ENCODE data around the gene DCDC1. TPM values are rescaled to one million over a fixed set of nuclear protein-coding genes. Genes with fewer than 3 reads are reported as not detected.
A peak's percentile ranks its signal among the peaks of the same experiment; 100 is the strongest.

DCDC1 gene
- total RNA-seq, 1 experiment from 2014 or later = 0.22 TPM

- H3K27me3 Mint-ChIP-seq (ENCODE audit: low read depth) = no peaks in the 10 kb centered on the region
- no peaks in the 10 kb centered on the region for H3K36me3 Mint-ChIP-seq
- DNase-seq (ENCODE audit: low spot score) (no peak), ATAC-seq (peak; percentile 36; the same call in 1 of the 2 replicates)
- ChIA-PET POLR2A (no interaction called here), CTCF (no interaction called here)
- no peak overlapping the region for H3K4me3 Mint-ChIP-seq
- no peak overlapping the region for H3K27ac Mint-ChIP-seq
- no peak for TF ChIP-seq ZNF671 (CRISPR knock-in tag; IDR thresholded peaks at IDR 0.05)
- TF ChIP-seq, protein P1, sequence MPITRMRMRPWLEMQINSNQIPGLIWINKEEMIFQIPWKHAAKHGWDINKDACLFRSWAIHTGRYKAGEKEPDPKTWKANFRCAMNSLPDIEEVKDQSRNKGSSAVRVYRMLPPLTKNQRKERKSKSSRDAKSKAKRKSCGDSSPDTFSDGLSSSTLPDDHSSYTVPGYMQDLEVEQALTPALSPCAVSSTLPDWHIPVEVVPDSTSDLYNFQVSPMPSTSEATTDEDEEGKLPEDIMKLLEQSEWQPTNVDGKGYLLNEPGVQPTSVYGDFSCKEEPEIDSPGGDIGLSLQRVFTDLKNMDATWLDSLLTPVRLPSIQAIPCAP (CRISPR knock-in tag; IDR thresholded peaks at IDR 0.05) = no peak
- TF ChIP-seq MXD4 (CRISPR knock-in tag; IDR thresholded peaks at IDR 0.05; ENCODE audit: borderline replicate concordance) = no peak
- TF ChIP-seq EMX1 (CRISPR knock-in tag; IDR thresholded peaks at IDR 0.05) = no peak
- no peak for TF ChIP-seq NR2C2 (CRISPR knock-in tag; IDR thresholded peaks at IDR 0.05)
- TF ChIP-seq, protein P2, sequence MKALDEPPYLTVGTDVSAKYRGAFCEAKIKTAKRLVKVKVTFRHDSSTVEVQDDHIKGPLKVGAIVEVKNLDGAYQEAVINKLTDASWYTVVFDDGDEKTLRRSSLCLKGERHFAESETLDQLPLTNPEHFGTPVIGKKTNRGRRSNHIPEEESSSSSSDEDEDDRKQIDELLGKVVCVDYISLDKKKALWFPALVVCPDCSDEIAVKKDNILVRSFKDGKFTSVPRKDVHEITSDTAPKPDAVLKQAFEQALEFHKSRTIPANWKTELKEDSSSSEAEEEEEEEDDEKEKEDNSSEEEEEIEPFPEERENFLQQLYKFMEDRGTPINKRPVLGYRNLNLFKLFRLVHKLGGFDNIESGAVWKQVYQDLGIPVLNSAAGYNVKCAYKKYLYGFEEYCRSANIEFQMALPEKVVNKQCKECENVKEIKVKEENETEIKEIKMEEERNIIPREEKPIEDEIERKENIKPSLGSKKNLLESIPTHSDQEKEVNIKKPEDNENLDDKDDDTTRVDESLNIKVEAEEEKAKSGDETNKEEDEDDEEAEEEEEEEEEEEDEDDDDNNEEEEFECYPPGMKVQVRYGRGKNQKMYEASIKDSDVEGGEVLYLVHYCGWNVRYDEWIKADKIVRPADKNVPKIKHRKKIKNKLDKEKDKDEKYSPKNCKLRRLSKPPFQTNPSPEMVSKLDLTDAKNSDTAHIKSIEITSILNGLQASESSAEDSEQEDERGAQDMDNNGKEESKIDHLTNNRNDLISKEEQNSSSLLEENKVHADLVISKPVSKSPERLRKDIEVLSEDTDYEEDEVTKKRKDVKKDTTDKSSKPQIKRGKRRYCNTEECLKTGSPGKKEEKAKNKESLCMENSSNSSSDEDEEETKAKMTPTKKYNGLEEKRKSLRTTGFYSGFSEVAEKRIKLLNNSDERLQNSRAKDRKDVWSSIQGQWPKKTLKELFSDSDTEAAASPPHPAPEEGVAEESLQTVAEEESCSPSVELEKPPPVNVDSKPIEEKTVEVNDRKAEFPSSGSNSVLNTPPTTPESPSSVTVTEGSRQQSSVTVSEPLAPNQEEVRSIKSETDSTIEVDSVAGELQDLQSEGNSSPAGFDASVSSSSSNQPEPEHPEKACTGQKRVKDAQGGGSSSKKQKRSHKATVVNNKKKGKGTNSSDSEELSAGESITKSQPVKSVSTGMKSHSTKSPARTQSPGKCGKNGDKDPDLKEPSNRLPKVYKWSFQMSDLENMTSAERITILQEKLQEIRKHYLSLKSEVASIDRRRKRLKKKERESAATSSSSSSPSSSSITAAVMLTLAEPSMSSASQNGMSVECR (CRISPR knock-in tag; IDR thresholded peaks at IDR 0.05; ENCODE audit: borderline replicate concordance) = no peak
- TF ChIP-seq KAT7 (CRISPR knock-in tag; IDR thresholded peaks at IDR 0.05; ENCODE audit: borderline replicate concordance) = no peak
- TF ChIP-seq, protein P3, sequence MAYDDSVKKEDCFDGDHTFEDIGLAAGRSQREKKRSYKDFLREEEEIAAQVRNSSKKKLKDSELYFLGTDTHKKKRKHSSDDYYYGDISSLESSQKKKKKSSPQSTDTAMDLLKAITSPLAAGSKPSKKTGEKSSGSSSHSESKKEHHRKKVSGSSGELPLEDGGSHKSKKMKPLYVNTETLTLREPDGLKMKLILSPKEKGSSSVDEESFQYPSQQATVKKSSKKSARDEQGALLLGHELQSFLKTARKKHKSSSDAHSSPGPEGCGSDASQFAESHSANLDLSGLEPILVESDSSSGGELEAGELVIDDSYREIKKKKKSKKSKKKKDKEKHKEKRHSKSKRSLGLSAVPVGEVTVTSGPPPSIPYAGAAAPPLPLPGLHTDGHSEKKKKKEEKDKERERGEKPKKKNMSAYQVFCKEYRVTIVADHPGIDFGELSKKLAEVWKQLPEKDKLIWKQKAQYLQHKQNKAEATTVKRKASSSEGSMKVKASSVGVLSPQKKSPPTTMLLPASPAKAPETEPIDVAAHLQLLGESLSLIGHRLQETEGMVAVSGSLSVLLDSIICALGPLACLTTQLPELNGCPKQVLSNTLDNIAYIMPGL (CRISPR knock-in tag; IDR thresholded peaks at IDR 0.05) = no peak
- no peak for TF ChIP-seq TEAD4 (CRISPR knock-in tag; IDR thresholded peaks at IDR 0.05)
- TF ChIP-seq TCF7 (CRISPR knock-in tag; IDR thresholded peaks at IDR 0.05; ENCODE audit: low read depth) = no peak
- TF ChIP-seq IRF2 (CRISPR knock-in tag; IDR thresholded peaks at IDR 0.05; ENCODE audit: borderline replicate concordance, low read depth) = no peak
- no peak for TF ChIP-seq MAX (CRISPR knock-in tag; IDR thresholded peaks at IDR 0.05)
- TF ChIP-seq ATF3 (CRISPR knock-in tag; conservative IDR thresholded peaks at IDR 0.05) = no peak
- no peaks in the 10 kb centered on the region for H3K9me3 Mint-ChIP-seq
- H3K4me1 Mint-ChIP-seq = no peaks in the 10 kb centered on the region
Observed at GRCh38 chr11:30818721-30819120, 550.8 kb downstream of the DCDC1 start.

GRCh38 chr11:30816959-30817880 is 552.3 kb downstream of the DCDC1 start:
- Mint-ChIP-seq H3K4me1 (no peaks in the 10 kb centered on the region), H3K4me3 (no peak overlapping the region), H3K27ac (no peak overlapping the region), H3K9me3 (no peaks in the 10 kb centered on the region), H3K36me3 (no peaks in the 10 kb centered on the region), H3K27me3 (ENCODE audit: low read depth) (no peaks in the 10 kb centered on the region; the same call in 1 of the 2 replicates)
- TF ChIP-seq AFF4 (CRISPR knock-in tag; IDR thresholded peaks at IDR 0.05; ENCODE audit: borderline replicate concordance) (no peak), GTF2I (CRISPR knock-in tag; conservative IDR thresholded peaks at IDR 0.05) (no peak)
- ATAC-seq = no peak
- no peak for DNase-seq (ENCODE audit: low spot score)
- ChIA-PET CTCF (no interaction called here), POLR2A (no interaction called here)

Data from WTC11 (cell line).